GM21737 (cell line): ENCODE data around the gene PDE1A.

ENCODE experiments used
- ATAC-seq: cut with Tn5 transposase; IDR thresholded peaks from one replicate; pipeline ENCODE4 v1.9.1; 2021; ENCODE audit warnings: mild to moderate bottlenecking, moderate library complexity; ENCODE audit not compliant: unreplicated experiment

PDE1A gene

GRCh38 chr2:182220335-182220734 lies 206.5 kb downstream of the PDE1A start:
- ATAC-seq, result no peak

- ATAC-seq, result no peak
Observed at GRCh38 chr2:182210669-182211068, 216.2 kb downstream of the PDE1A start.

GRCh38 chr2:182208421-182208820 lies 218.4 kb downstream of the PDE1A start:
- no peak for ATAC-seq

- ATAC-seq, result no peak
Observed at GRCh38 chr2:182207049-182207746, 219.6 kb downstream of the PDE1A start.

- ATAC-seq, result no peak
Observed at GRCh38 chr2:182197529-182197928, 229.3 kb downstream of the PDE1A start.

GRCh38 chr2:182193291-182193690 lies 233.5 kb downstream of the PDE1A start:
- no peak for ATAC-seq

- ATAC-seq, result no peak
Observed at GRCh38 chr2:182191061-182191460, 235.8 kb downstream of the PDE1A start.

- ATAC-seq, result no peak
Observed at GRCh38 chr2:182187130-182187529, 239.7 kb downstream of the PDE1A start.

- ATAC-seq, result no peak
Observed at GRCh38 chr2:182186132-182186735, 240.6 kb downstream of the PDE1A start.

GRCh38 chr2:182182436-182182835 lies 244.4 kb downstream of the PDE1A start:
- ATAC-seq, result no peak

- no peak for ATAC-seq
Observed at GRCh38 chr2:182181381-182181780, 245.5 kb downstream of the PDE1A start.

GRCh38 chr2:182179176-182179575 lies 247.7 kb downstream of the PDE1A start:
- ATAC-seq, result no peak

- no peak for ATAC-seq
Observed at GRCh38 chr2:182173944-182174622, 252.8 kb downstream of the PDE1A start.

GRCh38 chr2:182170341-182170740 lies 256.5 kb downstream of the PDE1A start:
- no peak for ATAC-seq

GRCh38 chr2:182167882-182168281 lies 259.0 kb downstream of the PDE1A start:
- ATAC-seq, result no peak

GRCh38 chr2:182166841-182167240 lies 260.0 kb downstream of the PDE1A start:
- no peak for ATAC-seq

- no peak for ATAC-seq
Observed at GRCh38 chr2:182166406-182166805, 260.4 kb downstream of the PDE1A start.

- ATAC-seq, result no peak
Observed at GRCh38 chr2:182165202-182165601, 261.6 kb downstream of the PDE1A start.

- ATAC-seq, result no peak
Observed at GRCh38 chr2:182164686-182165085, 262.1 kb downstream of the PDE1A start.

- ATAC-seq, result no peak
Observed at GRCh38 chr2:182163878-182164277, 263.0 kb downstream of the PDE1A start.

GRCh38 chr2:182148344-182148743 lies 278.5 kb downstream of the PDE1A start:
- no peak for ATAC-seq

GRCh38 chr2:182144776-182145165 lies 282.1 kb downstream of the PDE1A start:
- no peak for ATAC-seq
